SK-N-SH (cell line): ENCODE measurements around the gene TIMM10. TPM values are rescaled to one million over a fixed set of nuclear protein-coding genes. Genes with fewer than 3 reads are reported as not detected.

Experiments
- CTCF ChIA-PET: fragments of 300-600, 350-600 bp; formaldehyde crosslinking; extraction: SDS; loops from one replicate; lab custom pipeline; 2021; lab: Yijun Ruan, JAX
- POLR2A ChIA-PET: fragments of 350-600 bp; sonication (Branson Sonifier 250); formaldehyde crosslinking; extraction: SDS; loops from one replicate; lab custom pipeline; 2020; ENCODE audit warnings: antibody characterized with exemption, inconsistent platforms; lab: Yijun Ruan, JAX
- DNase-seq: peaks from one replicate; pipeline ENCODE4 v3.0.0; 2012
- H2AFZ ChIP-seq: fragments of 200-600 bp; sonication (generic); 2 replicates; pipeline ENCODE4 v1.8.1; 2016; ENCODE audit warnings: antibody characterized with exemption, mild to moderate bottlenecking, low read depth
- H3F3A ChIP-seq: fragments of 200-600 bp; sonication (generic); replicated peaks from 2 replicates; pipeline ENCODE3; 2016; ENCODE audit warnings: antibody characterized with exemption, mild to moderate bottlenecking; ENCODE audit not compliant: insufficient read depth
- H3K27ac ChIP-seq, 2 experiments: fragments of 200-500 bp in 1 of 2; fragments of 200-600 bp in 1 of 2; sonication (Bioruptor generic) in 1 of 2; sonication (generic), shearing (Covaris generic) in 1 of 2; 2 replicates each; pipeline versions ENCODE4 v1.5.1 to v1.6.1; 2014 to 2016; ENCODE audit warnings: low read depth in 2 of 2, inconsistent platforms in 1 of 2, low read length in 1 of 2, mild to moderate bottlenecking in 1 of 2, mixed read lengths in 1 of 2
- H3K27me3 ChIP-seq: fragments of 200-600 bp; sonication (generic), shearing (Covaris generic); 2 replicates; pipeline ENCODE4 v1.6.1; 2016; ENCODE audit warnings: mixed run types; ENCODE audit not compliant: insufficient read depth
- H3K36me3 ChIP-seq, 2 experiments: fragments of 200-500 bp in 1 of 2; fragments of 200-600 bp in 1 of 2; sonication (Bioruptor generic) in 1 of 2; sonication (generic) in 1 of 2; replicated peaks in 1 of 2; 2 replicates each; pipeline versions ENCODE3 to v1.5.1; 2014 to 2016; ENCODE audit warnings: low read length in 1 of 2, mild to moderate bottlenecking in 1 of 2; ENCODE audit not compliant: insufficient read depth in 2 of 2, control insufficient read depth in 1 of 2
- H3K4me1 ChIP-seq, 2 experiments: fragments of 200-500 bp in 1 of 2; fragments of 200-600 bp in 1 of 2; sonication (Bioruptor generic) in 1 of 2; sonication (generic), shearing (Covaris generic) in 1 of 2; 2 replicates each; pipeline versions ENCODE4 v1.5.1 to v1.6.1; 2014 to 2016; ENCODE audit warnings: low read depth in 1 of 2, low read length in 1 of 2, mixed run types in 1 of 2; ENCODE audit not compliant: insufficient read depth in 2 of 2, control insufficient read depth in 1 of 2
- H3K4me2 ChIP-seq: fragments of 200-600 bp; sonication (generic), shearing (Covaris generic); 2 replicates; pipeline ENCODE4 v1.6.1; 2017; ENCODE audit warnings: mixed run types
- H3K4me3 ChIP-seq, 2 experiments: fragments of 200-500 bp in 1 of 2; fragments of 200-600 bp in 1 of 2; sonication (Bioruptor generic) in 1 of 2; sonication (generic), shearing (Covaris generic) in 1 of 2; 2 replicates each; pipeline versions ENCODE4 v1.5.1 to v1.8.1; 2014 to 2016; ENCODE audit warnings: low read depth in 2 of 2, inconsistent platforms in 1 of 2, low read length in 1 of 2, mild to moderate bottlenecking in 1 of 2, mixed read lengths in 1 of 2, moderate library complexity in 1 of 2
- H3K79me2 ChIP-seq: fragments of 200-600 bp; sonication (generic); 2 replicates; pipeline ENCODE4 v1.8.1; 2017; ENCODE audit warnings: mild to moderate bottlenecking; ENCODE audit not compliant: insufficient read depth
- H3K9ac ChIP-seq: fragments of 200-600 bp; sonication (generic); 2 replicates; pipeline ENCODE4 v1.6.1; 2017; ENCODE audit warnings: mixed run types
- H3K9me2 ChIP-seq: fragments of 200-600 bp; sonication (generic); 2 replicates; pipeline ENCODE4 v1.6.1; 2017; ENCODE audit warnings: mixed run types
- H3K9me3 ChIP-seq: fragments of 200-600 bp; sonication (generic); 2 replicates; pipeline ENCODE4 v1.6.1; 2017; ENCODE audit warnings: mixed run types, mild to moderate bottlenecking, moderate library complexity
- H4K20me1 ChIP-seq: fragments of 200-600 bp; sonication (generic); 2 replicates; pipeline ENCODE4 v1.6.1; 2017; ENCODE audit warnings: mild to moderate bottlenecking, mixed run types; ENCODE audit not compliant: insufficient read depth
- CHD2 ChIP-seq: fragments of 150-350 bp; IDR thresholded peaks from 2 replicates; pipeline ENCODE4 v1.6.1; 2018; ENCODE audit warnings: low read length; ENCODE audit not compliant: partially characterized antibody
- EP300 ChIP-seq, 2 experiments: IDR thresholded peaks; 2 replicates each; pipeline versions ENCODE4 v1.4.0 to v1.6.1; 2012; ENCODE audit warnings: borderline replicate concordance in 1 of 2, low read depth in 1 of 2, low read length in 1 of 2
- EZH2phosphoT487 ChIP-seq: fragments of 200-600 bp; sonication (generic); IDR thresholded peaks from 2 replicates; pipeline ENCODE4 v1.6.1; 2017; ENCODE audit warnings: low read depth, mixed run types, mild to moderate bottlenecking, antibody characterized with exemption, moderate library complexity, borderline replicate concordance
- FOXM1 ChIP-seq: IDR thresholded peaks from 2 replicates; pipeline ENCODE4 v1.4.0; 2012; ENCODE audit warnings: low read depth, mild to moderate bottlenecking
- JUND ChIP-seq: IDR thresholded peaks from 2 replicates; pipeline ENCODE4 v1.4.0; 2012
- MEF2A ChIP-seq: IDR thresholded peaks from 2 replicates; pipeline ENCODE4 v1.4.0; 2012; ENCODE audit warnings: low read depth, borderline replicate concordance
- MXI1 ChIP-seq: IDR thresholded peaks from 2 replicates; pipeline ENCODE4 v1.6.1; 2012; ENCODE audit warnings: mild to moderate bottlenecking, low read depth, low read length, improper control_type of control experiment
- NFIC ChIP-seq: IDR thresholded peaks from 2 replicates; pipeline ENCODE4 v1.4.0; 2012; ENCODE audit warnings: borderline replicate concordance
- POLR2AphosphoS5 ChIP-seq: IDR thresholded peaks from 2 replicates; pipeline ENCODE4 v1.6.1; 2012; ENCODE audit warnings: low read depth, low read length
- REST ChIP-seq: IDR thresholded peaks from 2 replicates; pipeline ENCODE4 v1.6.1; 2012; ENCODE audit warnings: mild to moderate bottlenecking, low read depth, low read length, moderate library complexity
- SMC3 ChIP-seq: IDR thresholded peaks from 2 replicates; pipeline ENCODE4 v1.6.1; 2012; ENCODE audit warnings: low read depth, low read length, improper control_type of control experiment
- TCF12 ChIP-seq: IDR thresholded peaks from 2 replicates; pipeline ENCODE4 v1.4.0; 2012
- TEAD4 ChIP-seq: IDR thresholded peaks from 2 replicates; pipeline ENCODE4 v1.4.0; 2012; ENCODE audit warnings: mild to moderate bottlenecking, borderline replicate concordance; ENCODE audit not compliant: insufficient read depth
- USF1 ChIP-seq: IDR thresholded peaks from 2 replicates; pipeline ENCODE4 v1.4.0; 2012; ENCODE audit warnings: low read depth, borderline replicate concordance
- YY1 ChIP-seq: IDR thresholded peaks from 2 replicates; pipeline ENCODE4 v1.4.0; 2012; ENCODE audit warnings: low read depth, mild to moderate bottlenecking
- WGBS: methylation state at CpG from one replicate; pipeline ENCODE4 v1.1.6; 2017; ENCODE audit warnings: low lambda C conversion rate; 5-methylcytosine and 5-hydroxymethylcytosine counted together
- polyA plus RNA-seq, 3 experiments: library from polyadenylated mRNA; depleted of rRNA; stranded (reverse); fragments of >200 nt; gene quantifications; 2 replicates each; pipeline ENCODE4 v1.2.3, GENCODE V29; 2012
- TF ChIP-seq, protein P1 (sequence below): IDR thresholded peaks from 2 replicates; pipeline ENCODE4 v1.4.0; 2012; ENCODE audit warnings: low read depth
- TF ChIP-seq, protein P2 (sequence below): fragments of 150-350 bp; IDR thresholded peaks from 2 replicates; pipeline ENCODE4 v1.6.1; 2016; ENCODE audit warnings: mild to moderate bottlenecking, low read depth, low read length
- TF ChIP-seq, protein P3 (sequence below): fragments of 150-350 bp; IDR thresholded peaks from 2 replicates; pipeline ENCODE4 v1.6.1; 2017; ENCODE audit warnings: antibody characterized with exemption, low read length, low read depth, borderline replicate concordance
- TF ChIP-seq, protein P4 (sequence below): fragments of 200-600 bp; sonication (generic); IDR thresholded peaks from 2 replicates; pipeline ENCODE4 v1.6.1; 2017; ENCODE audit warnings: antibody characterized with exemption, mild to moderate bottlenecking, moderate library complexity

TIMM10 gene
- polyA plus RNA-seq, 1 of the 3 experiments (the other 2 are of a cell fraction), result 179 TPM

GRCh38 chr11:57504511-57504910, 26.0 kb downstream of the TIMM10 start:
- no peaks in the 10 kb centered on the region for H3K79me2 ChIP-seq
- no peak for TF ChIP-seq TEAD4
- TF ChIP-seq REST, result no peak
- TF ChIP-seq CHD2, result no peak
- no peak for TF ChIP-seq EZH2phosphoT487
- TF ChIP-seq NFIC, result no peak
- no peak for TF ChIP-seq JUND
- TF ChIP-seq, protein P1, sequence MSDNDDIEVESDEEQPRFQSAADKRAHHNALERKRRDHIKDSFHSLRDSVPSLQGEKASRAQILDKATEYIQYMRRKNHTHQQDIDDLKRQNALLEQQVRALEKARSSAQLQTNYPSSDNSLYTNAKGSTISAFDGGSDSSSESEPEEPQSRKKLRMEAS, result no peak
- no peak for TF ChIP-seq EP300 (IDR thresholded peaks at IDR 0.05; ENCODE audit: borderline replicate concordance in 1 of 2, low read depth in 1 of 2, low read length in 1 of 2)
- no peak for TF ChIP-seq MEF2A
- no peak for TF ChIP-seq TCF12
- no peak for TF ChIP-seq YY1
- TF ChIP-seq, protein P2, sequence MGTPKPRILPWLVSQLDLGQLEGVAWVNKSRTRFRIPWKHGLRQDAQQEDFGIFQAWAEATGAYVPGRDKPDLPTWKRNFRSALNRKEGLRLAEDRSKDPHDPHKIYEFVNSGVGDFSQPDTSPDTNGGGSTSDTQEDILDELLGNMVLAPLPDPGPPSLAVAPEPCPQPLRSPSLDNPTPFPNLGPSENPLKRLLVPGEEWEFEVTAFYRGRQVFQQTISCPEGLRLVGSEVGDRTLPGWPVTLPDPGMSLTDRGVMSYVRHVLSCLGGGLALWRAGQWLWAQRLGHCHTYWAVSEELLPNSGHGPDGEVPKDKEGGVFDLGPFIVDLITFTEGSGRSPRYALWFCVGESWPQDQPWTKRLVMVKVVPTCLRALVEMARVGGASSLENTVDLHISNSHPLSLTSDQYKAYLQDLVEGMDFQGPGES, result no peak
- no peak for TF ChIP-seq USF1
- no peak for TF ChIP-seq SMC3
- no peak for TF ChIP-seq FOXM1
- TF ChIP-seq, protein P3, sequence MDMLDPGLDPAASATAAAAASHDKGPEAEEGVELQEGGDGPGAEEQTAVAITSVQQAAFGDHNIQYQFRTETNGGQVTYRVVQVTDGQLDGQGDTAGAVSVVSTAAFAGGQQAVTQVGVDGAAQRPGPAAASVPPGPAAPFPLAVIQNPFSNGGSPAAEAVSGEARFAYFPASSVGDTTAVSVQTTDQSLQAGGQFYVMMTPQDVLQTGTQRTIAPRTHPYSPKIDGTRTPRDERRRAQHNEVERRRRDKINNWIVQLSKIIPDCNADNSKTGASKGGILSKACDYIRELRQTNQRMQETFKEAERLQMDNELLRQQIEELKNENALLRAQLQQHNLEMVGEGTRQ, result no peak
- no peak for TF ChIP-seq POLR2AphosphoS5
- TF ChIP-seq, protein P4, sequence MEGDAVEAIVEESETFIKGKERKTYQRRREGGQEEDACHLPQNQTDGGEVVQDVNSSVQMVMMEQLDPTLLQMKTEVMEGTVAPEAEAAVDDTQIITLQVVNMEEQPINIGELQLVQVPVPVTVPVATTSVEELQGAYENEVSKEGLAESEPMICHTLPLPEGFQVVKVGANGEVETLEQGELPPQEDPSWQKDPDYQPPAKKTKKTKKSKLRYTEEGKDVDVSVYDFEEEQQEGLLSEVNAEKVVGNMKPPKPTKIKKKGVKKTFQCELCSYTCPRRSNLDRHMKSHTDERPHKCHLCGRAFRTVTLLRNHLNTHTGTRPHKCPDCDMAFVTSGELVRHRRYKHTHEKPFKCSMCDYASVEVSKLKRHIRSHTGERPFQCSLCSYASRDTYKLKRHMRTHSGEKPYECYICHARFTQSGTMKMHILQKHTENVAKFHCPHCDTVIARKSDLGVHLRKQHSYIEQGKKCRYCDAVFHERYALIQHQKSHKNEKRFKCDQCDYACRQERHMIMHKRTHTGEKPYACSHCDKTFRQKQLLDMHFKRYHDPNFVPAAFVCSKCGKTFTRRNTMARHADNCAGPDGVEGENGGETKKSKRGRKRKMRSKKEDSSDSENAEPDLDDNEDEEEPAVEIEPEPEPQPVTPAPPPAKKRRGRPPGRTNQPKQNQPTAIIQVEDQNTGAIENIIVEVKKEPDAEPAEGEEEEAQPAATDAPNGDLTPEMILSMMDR, result no peak
- no peak for TF ChIP-seq MXI1
- TF ChIP-seq, all 33 proteins: peak for 0
- CTCF ChIA-PET, result interaction anchor here (0.8 to 8.5 kb wide), 3 partner anchors 12 to 140 kb away, joined by 3 to 73 read pairs (median 4); no protein-coding TSS in a partner anchor
- POLR2A ChIA-PET, result interaction anchor here (0.6 kb wide), 1 partner anchor 85 kb away, joined by 3 read pairs; no protein-coding TSS in a partner anchor
- no peak for DNase-seq
- Histone ChIP-seq H3K4me3 (no peak overlapping the region), H3K36me3 (no peaks in the 10 kb centered on the region), H3K9me3 (no peaks in the 10 kb centered on the region), H3K9me2 (no peaks in the 10 kb centered on the region), H3F3A (no peaks in the 10 kb centered on the region), H3K9ac (no peak overlapping the region), H4K20me1 (no peaks in the 10 kb centered on the region), H3K4me1 (peaks cover 6 to 7% of the 10 kb centered on the region in 2 experiments; a peak in 2 of 4 replicates), H2AFZ (no peak overlapping the region), H3K27ac (no peak overlapping the region), H3K27me3 (no peaks in the 10 kb centered on the region), H3K4me2 (no peak overlapping the region)
- WGBS, result 88% methylated on average over 4 of the region's 4 CpGs
